Measurements from ENCODE around the gene UNC5A.

DNA sequence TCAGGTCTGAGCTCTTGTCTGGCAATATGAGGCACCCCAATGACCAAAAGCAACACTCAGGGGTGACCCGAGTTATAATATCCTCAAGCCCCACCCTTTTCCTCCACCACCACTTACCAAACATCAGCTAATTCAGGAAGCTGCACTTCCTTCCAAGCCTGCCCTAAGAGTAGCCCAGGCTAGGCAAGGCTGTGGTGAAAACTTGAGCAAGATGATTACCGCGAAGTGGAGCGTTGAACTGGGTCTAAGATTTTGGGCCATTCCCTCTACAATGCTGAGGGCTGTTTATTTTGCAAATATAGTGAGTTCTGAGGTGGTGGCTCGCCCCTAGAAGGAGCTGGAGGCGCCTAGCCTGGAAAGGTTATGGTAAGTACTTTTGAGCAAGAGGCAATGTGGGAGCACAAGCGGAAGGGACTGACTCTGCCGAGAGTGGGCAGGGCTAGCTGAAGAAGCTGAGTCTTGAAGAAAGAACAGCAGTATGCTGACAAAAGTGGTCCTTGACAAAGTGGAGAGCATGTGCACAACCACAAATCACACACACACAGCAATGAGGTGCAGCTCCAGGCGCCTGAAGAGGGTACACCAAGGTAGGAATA is 89.0 kb downstream of the UNC5A start, which contains the start of gene HK3:
- TF ChIP-seq, protein P1, sequence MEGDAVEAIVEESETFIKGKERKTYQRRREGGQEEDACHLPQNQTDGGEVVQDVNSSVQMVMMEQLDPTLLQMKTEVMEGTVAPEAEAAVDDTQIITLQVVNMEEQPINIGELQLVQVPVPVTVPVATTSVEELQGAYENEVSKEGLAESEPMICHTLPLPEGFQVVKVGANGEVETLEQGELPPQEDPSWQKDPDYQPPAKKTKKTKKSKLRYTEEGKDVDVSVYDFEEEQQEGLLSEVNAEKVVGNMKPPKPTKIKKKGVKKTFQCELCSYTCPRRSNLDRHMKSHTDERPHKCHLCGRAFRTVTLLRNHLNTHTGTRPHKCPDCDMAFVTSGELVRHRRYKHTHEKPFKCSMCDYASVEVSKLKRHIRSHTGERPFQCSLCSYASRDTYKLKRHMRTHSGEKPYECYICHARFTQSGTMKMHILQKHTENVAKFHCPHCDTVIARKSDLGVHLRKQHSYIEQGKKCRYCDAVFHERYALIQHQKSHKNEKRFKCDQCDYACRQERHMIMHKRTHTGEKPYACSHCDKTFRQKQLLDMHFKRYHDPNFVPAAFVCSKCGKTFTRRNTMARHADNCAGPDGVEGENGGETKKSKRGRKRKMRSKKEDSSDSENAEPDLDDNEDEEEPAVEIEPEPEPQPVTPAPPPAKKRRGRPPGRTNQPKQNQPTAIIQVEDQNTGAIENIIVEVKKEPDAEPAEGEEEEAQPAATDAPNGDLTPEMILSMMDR (IDR thresholded peaks at IDR 0.05), result no peak
- no peak for TF ChIP-seq POLR2A (IDR thresholded peaks at IDR 0.05)
